Adrenal gland (tissue), 12 donors: ENCODE results near the gene ZFHX3. TPM values are rescaled to one million over a fixed set of nuclear protein-coding genes. Genes with fewer than 3 reads are reported as not detected.

ENCODE experiments used
- DNase-seq, 7 donors: peaks; one replicate each; pipeline ENCODE4 v3.0.0-alpha.2; 2019 to 2020
- H3K27ac ChIP-seq, 5 donors: fragments of 200-600 bp; sonication (generic) in 4 of 5; 1 replicate in 3 of 5; 2 replicates in 2 of 5; pipeline versions ENCODE4 v1.5.1 to v1.8.0; 2016 to 2020; ENCODE audit warnings: mild to moderate bottlenecking in 1 of 5
- H3K27me3 ChIP-seq: fragments of 200-600 bp; 2 replicates; pipeline ENCODE4 v1.8.0; 2021
- H3K36me3 ChIP-seq, 2 donors: fragments of 200-600 bp; replicated peaks in 1 of 2; 1 replicate in 1 of 2; 2 replicates in 1 of 2; pipeline versions ENCODE4 v1.5.1 to v1.8.0; 2018 to 2022
- H3K4me1 ChIP-seq, 2 donors: fragments of 200-600 bp; replicated peaks in 1 of 2; 1 replicate in 1 of 2; 2 replicates in 1 of 2; pipeline versions ENCODE4 v1.5.1 to v1.8.0; 2018 to 2021
- H3K4me3 ChIP-seq, 4 donors: fragments of 200-600 bp; sonication (generic) in 3 of 4; one replicate each; pipeline ENCODE4 v1.5.1; 2016 to 2018
- H3K9me3 ChIP-seq, 3 donors: fragments of 200-600 bp; sonication (generic) in 1 of 3; replicated peaks in 1 of 3; 1 replicate in 2 of 3; 2 replicates in 1 of 3; pipeline versions ENCODE4 v1.5.1 to v1.8.0; 2016 to 2021
- POLR2A ChIP-seq, 2 donors: fragments of 450-650 bp; IDR thresholded peaks; one replicate each; pipeline ENCODE4 v1.6.1; 2017; ENCODE audit warnings: antibody characterized with exemption in 2 of 2, mild to moderate bottlenecking in 2 of 2, moderate library complexity in 1 of 2
- WGBS, 4 donors: extraction: QIAGEN DNeasy Blood & Tissue Kit in 2 of 4; methylation state at CpG; one replicate each; pipeline versions ENCODE4 v1.1.5 to v1.1.7; 2013 to 2017; 5-methylcytosine and 5-hydroxymethylcytosine counted together
- intact Hi-C, 2 donors: fragments of 100-400 bp; cut with DNase I; formaldehyde crosslinking; loops; one replicate each; pipeline versions ENCODE4 v1.14.1 to v1.15.0; 2022 to 2023
- polyA plus RNA-seq, 3 donors: library from polyadenylated mRNA; stranded (reverse); fragments of 200-250 nt in 2 of 3; fragments of 350-450 nt in 1 of 3; fragmentation: Illumina TruSeq in 1 of 3; extraction: RNeasy Lipid Tissue Mini Kit (QIAGEN cat#74804) in 1 of 3; gene quantifications; one replicate each; pipeline ENCODE4 v1.2.3, GENCODE V29; 2013 to 2014
- total RNA-seq, 9 donors: library from RNA; depleted of rRNA in 4 of 9; stranded (reverse); fragments of >200 nt in 4 of 9; fragments of 120-200 nt in 1 of 9; fragmentation: NEBNext Ultra II Directional in 1 of 9; extraction: Animal tissue kit (Norgen Biotek cat#: 25700) in 1 of 9; gene quantifications; one replicate each; pipeline versions ENCODE4 v1.1.0 to v1.2.4, GENCODE V29; 2013 to 2023
- TF ChIP-seq, protein P1 (sequence below), 6 experiments: fragments of 450-650 bp in 4 of 6; fragments of 200-600 bp in 2 of 6; sonication (generic) in 1 of 6; IDR thresholded peaks; 1 replicate in 5 of 6; 2 replicates in 1 of 6; pipeline versions ENCODE4 v1.5.1 to v1.8.0; 2016 to 2021; ENCODE audit warnings: antibody characterized with exemption in 6 of 6, mild to moderate bottlenecking in 2 of 6, moderate library complexity in 1 of 6
- donor health status: healthy with polysubstance abuse.
- donor health status: Bipolar disorder and iron deficiency.
- donor health status: DM: yes; HTN: yes; CAD: no.
- donor health status: DM: no; HTN: no; CAD: no.
- donor health status: DM: no; HTN: no; CAD: no.
- donor health status: DM: yes; HTN: yes; CAD: no.

The ZFHX3 gene
- total and polyA plus RNA-seq, 12 donors = 2.4 to 31.6 (median 19.3) TPM

DNA sequence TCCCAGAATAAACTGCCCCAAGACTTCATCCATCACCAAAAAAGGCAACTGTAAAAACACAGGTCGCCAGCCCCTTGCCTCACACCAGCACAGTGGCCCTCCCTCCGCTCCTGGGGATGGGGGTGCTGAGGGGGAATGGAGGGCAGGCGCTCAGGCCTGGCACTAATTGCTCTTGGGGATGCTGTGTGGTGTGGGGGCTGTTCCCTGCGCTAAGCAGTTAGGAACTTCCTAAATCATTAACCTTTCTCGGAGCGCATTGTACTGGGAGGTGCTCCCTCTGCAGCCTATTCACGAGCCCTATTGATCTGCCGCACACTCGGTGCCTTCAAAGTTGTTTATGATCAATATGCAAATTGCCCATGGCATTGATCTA lies 199.9 kb downstream of the ZFHX3 start:
- Histone ChIP-seq H3K4me3 (no peak overlapping the region), H3K27ac (peak overlapping the region in 4 of 5 donors; percentile 81 to 94 (median 91)), H3K9me3 (no peaks in the 10 kb centered on the region), H3K4me1 (peaks cover 15 to 47% of the 10 kb centered on the region in 2 donors), H3K27me3 (no peaks in the 10 kb centered on the region), H3K36me3 (no peaks in the 10 kb centered on the region)
- DNase-seq = no peak
- TF ChIP-seq, protein P1, sequence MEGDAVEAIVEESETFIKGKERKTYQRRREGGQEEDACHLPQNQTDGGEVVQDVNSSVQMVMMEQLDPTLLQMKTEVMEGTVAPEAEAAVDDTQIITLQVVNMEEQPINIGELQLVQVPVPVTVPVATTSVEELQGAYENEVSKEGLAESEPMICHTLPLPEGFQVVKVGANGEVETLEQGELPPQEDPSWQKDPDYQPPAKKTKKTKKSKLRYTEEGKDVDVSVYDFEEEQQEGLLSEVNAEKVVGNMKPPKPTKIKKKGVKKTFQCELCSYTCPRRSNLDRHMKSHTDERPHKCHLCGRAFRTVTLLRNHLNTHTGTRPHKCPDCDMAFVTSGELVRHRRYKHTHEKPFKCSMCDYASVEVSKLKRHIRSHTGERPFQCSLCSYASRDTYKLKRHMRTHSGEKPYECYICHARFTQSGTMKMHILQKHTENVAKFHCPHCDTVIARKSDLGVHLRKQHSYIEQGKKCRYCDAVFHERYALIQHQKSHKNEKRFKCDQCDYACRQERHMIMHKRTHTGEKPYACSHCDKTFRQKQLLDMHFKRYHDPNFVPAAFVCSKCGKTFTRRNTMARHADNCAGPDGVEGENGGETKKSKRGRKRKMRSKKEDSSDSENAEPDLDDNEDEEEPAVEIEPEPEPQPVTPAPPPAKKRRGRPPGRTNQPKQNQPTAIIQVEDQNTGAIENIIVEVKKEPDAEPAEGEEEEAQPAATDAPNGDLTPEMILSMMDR (IDR thresholded peaks at IDR 0.05) = no peak
- TF ChIP-seq POLR2A (IDR thresholded peaks at IDR 0.05) = no peak
- 89 to 100% (median 96%) methylated on average over 5 to 9 of the region's 9 CpGs for WGBS, 4 donors
- intact Hi-C loops = loop anchor here in 1 of 2 donors (10.0 kb wide), 1 partner anchor 107 kb away; no protein-coding TSS in a partner anchor

DNA sequence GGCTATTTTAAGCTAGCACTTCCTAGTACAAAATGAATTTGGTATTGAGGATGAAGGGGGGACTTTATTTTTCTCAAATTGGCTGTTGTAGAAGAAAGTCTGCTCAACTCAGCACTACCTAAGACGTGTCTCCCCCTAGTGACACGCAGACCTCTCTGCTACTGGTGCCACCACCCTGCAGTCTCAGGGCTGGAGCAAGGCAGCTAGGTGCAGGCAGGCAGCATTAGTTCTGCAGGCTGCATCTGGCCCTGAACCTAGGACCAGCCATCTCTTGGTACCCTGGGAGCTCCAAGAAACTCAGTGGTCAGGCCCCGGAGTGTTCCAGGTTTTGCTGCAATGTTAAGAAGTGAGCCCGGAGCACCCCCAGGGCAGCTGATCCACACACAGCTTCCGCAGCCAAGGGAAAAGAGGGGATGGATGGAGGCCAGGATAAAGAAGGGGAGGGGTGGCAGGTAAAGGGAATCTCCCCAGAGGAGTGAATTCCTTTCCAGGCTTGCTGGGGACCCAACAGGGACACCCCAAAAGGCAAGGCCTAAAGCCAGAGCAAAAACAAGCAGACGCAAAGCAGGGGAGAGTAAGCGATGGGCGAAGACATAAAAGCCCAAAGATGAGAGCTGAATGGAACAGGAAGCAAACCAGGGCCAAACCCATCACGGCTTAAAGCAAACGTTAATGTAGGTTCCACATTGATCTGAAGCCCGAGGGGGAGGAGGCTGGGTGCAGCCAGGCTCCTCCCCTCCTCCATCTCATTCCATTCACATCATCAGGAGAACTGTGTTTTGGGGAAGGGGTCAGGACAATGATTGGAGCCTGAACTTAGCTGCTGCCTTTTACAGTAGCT lies 200.5 kb downstream of the ZFHX3 start:
- 70 to 73% (median 71%) methylated on average over 11 of the region's 11 CpGs for WGBS, 4 donors
- intact Hi-C loops = loop anchor here in 1 of 2 donors (10.0 kb wide), 1 partner anchor 107 kb away; no protein-coding TSS in a partner anchor
- peaks cover 15 to 47% of the 10 kb centered on the region in 2 donors for H3K4me1 ChIP-seq
- no peaks in the 10 kb centered on the region for H3K36me3 ChIP-seq
- H3K27ac ChIP-seq = peak overlapping the region in 3 of 5 donors; percentile 90 to 94 (median 92)
- H3K9me3 ChIP-seq = no peaks in the 10 kb centered on the region
- peak in 4 of 7 donors; percentile 30 to 72 (median 54) for DNase-seq
- TF ChIP-seq, protein P1 (IDR thresholded peaks at IDR 0.05) = peak in 4 of 6 experiments; percentile 34 to 41 (median 36)
- no peak for TF ChIP-seq POLR2A (IDR thresholded peaks at IDR 0.05)
- H3K27me3 ChIP-seq = no peaks in the 10 kb centered on the region
- H3K4me3 ChIP-seq = no peak overlapping the region

DNA sequence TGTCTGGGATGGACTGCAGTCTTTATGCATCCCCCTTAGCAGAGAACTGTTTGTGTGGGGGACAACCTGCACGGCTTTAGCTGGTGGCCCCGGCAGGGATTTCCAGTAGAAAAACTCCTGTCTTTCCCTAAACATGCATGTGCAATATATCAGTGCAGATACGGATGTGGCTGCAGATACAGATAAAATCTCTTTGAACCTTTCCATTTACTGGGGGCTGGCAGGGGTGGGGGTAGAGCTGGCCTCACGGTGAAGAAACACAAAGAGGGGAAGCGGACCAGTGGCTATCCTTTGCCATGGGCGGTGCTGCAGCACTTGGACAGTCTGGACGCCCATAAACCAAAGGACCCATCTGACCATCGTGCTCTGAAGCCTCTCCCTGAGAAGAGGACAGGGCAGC lies 201.3 kb downstream of the ZFHX3 start:
- no peak for DNase-seq
- 68 to 87% (median 75%) methylated on average over 3 to 8 of the region's 8 CpGs for WGBS, 4 donors
- no peaks in the 10 kb centered on the region for H3K36me3 ChIP-seq
- no peaks in the 10 kb centered on the region for H3K27me3 ChIP-seq
- H3K4me3 ChIP-seq = no peak overlapping the region
- no peak for TF ChIP-seq POLR2A (IDR thresholded peaks at IDR 0.05)
- TF ChIP-seq, protein P1 (IDR thresholded peaks at IDR 0.05) = no peak
- H3K4me1 ChIP-seq = peaks cover 15 to 44% of the 10 kb centered on the region in 2 donors
- H3K27ac ChIP-seq = no peak overlapping the region
- no peaks in the 10 kb centered on the region for H3K9me3 ChIP-seq
- intact Hi-C loops = loop anchor here in 1 of 2 donors (10.0 kb wide), 1 partner anchor 108 kb away; no protein-coding TSS in a partner anchor

DNA sequence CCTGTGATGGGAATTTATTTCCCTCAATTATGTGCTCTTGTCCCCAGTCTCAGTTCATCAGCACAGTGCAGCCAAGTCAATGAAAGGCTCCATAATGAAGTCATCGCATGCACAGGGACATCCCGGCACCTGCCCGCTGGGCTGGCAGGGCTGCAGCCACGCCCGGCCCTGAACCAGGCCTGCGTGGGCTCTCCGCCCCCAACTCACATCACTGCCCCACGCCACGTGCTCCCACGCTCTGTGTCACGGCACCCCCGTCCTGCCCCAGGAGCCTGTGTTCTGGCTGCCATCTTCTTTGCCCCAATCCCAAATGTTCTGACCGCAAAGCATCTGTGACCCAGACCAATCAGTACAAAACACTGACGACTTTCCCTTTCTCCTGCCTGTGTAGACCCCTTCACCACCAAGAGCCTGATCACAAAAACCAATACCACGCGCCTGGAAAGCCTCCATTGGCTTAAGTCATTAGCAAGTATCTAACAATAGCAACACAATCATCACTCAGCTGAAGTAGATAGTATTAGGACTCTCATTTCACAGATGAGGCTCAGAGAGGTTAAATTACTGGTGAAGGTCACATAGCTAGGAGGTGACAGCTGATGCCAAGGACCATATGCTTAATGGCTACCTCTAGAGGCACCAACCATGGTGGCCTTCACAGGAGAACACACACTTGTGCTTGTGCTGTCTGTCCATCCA lies 202.5 kb downstream of the ZFHX3 start:
- Histone ChIP-seq H3K4me1 (peaks cover 15 to 45% of the 10 kb centered on the region in 2 donors), H3K27ac (no peak overlapping the region), H3K9me3 (no peaks in the 10 kb centered on the region), H3K4me3 (no peak overlapping the region), H3K36me3 (no peaks in the 10 kb centered on the region), H3K27me3 (no peaks in the 10 kb centered on the region)
- WGBS, 4 donors = 95 to 99% (median 97%) methylated on average over 14 to 16 of the region's 16 CpGs
- intact Hi-C loops = loop anchor here in 1 of 2 donors (10.0 kb wide), 1 partner anchor 109 kb away; no protein-coding TSS in a partner anchor
- TF ChIP-seq, protein P1 (IDR thresholded peaks at IDR 0.05) = no peak
- no peak for TF ChIP-seq POLR2A (IDR thresholded peaks at IDR 0.05)
- no peak for DNase-seq
